NCI-H82 treated with DMSO at 0.1 percent for 48 hours (cell line): ENCODE results near the gene TARDBP.
"Not testable (repeated sequence)": the region's sequence is repeated elsewhere in the genome, so short reads cannot be mapped to it uniquely, and the experiment has no call there.

Experiments used
- DNase-seq: peaks from one replicate; lab custom pipeline; 2025; ENCODE audit not compliant: unreplicated experiment; lab: John Stamatoyannopoulos, UW

TARDBP gene

DNA sequence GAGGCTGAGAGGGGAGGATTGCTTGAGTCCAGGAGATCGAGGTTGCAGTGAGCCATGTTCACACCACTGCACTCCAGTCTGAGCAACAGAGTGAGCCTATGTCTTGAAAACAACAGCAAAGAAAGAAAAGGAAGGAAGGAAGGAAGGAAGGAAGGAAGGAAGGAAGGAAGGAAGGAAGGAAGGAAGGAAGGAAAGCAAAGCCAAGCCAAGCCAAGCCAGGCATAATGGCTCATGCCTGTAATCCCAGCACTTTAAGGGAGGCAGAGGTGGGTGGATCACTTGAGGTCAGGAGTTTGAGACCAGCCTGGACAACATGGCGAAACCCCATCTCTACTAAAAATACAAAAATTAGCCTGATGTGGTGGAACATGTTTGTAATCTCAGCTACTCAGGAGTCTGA, 20.4 kb upstream of the TARDBP start:
- not testable (repeated sequence) for DNase-seq

DNA sequence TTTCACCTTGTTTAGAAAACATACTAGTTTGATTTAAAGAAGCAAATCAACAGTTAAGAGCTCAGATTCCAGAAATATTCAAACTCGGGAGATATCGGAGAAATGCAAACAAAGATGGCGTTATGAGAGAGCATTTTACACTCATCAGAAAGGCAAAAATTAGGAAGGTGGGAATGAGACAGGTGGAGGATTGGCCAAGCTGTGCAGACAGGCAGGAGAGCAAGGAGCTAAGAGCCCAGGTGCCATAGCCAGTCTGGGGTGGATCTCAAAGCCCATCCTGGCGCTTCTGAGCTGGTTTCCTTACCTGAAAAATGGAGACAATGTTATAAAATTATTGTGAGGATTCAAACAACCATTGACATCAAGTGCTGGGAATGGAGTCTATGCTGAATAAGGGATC, 19.6 kb upstream of the TARDBP start:
- no peak for DNase-seq

DNA sequence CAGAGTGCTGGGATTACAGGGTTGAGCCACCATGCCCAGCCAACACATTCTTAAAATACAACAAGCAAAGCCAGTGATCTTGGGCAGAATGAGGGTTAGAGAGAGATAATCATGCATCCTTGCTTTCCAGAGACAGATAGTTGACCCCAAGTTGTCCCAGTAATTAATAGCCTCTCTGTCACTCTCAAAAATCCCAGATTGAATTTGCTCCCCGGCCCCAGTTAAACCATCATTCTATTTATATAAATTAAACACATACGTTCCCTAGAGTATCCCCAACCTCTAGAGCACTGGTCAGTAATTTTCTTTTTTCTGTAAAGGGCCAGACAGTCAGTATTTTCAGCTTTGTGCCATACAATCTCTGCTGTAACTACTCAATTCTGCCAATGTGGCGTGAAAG, 16.4 kb upstream of the TARDBP start:
- peak; percentile 38 for DNase-seq

DNA sequence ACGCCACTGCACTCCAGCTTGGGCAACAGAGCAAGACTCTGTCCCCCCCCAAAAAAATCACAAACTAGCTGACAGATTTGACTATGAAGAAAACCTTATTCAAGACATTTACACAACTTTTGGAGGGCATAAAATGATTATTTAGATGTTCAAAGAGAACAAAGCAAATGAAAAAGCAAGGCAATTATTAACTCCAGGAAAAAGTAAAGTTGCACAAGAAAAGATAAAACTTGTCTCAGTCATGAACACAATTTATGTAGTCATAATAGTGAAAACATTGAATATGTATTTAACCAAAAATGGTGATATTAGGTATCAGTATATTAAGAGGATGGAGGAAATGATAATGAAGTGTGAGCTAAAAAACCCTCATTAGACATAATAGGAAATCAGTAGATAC, 11.9 kb upstream of the TARDBP start:
- DNase-seq, result no peak

DNA sequence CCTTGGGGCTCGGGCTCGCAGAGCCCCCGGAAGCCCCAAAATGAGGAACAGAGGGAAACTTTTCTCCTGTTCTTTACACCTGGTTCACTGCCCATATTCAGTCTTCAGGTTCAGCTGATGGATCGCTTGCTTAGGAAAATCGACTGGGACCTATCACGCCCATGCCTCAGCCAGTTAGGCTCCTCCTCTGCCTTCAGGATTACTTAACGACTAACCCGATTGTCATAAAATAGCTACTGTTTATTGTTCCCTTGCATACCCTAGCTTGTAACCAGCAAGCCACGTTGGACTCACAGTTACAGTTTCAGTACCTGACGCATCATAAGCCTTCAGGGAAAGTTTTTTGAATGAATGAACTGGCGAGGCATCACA, 692 bp downstream of the TARDBP start:
- DNase-seq, result no peak

DNA sequence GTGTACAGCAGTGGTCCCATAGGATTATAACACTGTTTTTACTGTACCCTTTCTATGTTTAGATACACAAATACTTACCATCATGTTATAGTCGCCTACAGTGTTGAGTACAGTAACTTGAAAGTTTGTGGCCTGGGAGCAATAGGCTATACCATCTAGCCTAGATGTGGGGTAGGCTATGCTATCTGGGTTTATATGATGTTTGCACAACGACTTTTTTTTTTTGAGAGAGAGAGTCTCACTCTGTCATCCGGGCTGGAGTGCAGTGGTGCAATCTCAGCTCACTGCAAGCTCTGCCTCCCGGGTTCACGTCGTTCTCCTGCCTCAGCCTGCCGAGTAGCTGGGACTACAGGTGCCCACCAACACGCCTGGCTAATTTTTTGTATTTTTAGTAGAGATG, 6.9 kb downstream of the TARDBP start:
- DNase-seq, result not testable (repeated sequence)

DNA sequence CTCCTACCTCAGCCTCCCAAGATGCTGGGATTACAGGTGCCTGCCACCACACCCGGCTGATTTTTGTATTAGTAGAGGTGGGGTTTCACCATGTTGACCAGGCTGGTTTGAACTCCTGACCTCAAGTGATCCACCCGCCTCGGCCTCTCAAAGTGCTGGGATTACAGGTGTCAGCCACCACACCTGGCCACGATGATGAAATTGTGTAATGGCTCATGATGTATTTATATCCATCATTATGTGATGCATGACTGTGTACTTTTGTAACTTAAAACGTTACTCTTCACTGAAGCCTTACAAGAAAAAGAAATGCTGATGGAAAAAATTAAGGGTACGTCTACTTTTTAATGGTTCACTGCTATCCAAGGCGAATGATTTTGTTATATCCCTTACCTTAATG, 7.5 kb downstream of the TARDBP start:
- no peak for DNase-seq

DNA sequence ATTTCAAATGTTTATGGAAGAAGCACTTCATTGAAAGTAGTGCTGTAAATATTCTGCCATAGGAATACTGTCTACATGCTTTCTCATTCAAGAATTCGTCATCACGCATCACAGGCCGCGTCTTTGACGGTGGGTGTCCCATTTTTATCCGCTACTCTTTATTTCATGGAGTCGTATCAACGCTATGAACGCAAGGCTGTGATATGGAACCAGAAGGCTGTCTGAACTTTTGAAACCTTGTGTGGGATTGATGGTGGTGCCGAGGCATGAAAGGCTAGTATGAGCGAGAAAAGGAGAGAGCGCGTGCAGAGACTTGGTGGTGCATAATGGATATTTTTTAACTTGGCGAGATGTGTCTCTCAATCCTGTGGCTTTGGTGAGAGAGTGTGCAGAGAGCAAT, 10.7 kb downstream of the TARDBP start:
- no peak for DNase-seq

DNA sequence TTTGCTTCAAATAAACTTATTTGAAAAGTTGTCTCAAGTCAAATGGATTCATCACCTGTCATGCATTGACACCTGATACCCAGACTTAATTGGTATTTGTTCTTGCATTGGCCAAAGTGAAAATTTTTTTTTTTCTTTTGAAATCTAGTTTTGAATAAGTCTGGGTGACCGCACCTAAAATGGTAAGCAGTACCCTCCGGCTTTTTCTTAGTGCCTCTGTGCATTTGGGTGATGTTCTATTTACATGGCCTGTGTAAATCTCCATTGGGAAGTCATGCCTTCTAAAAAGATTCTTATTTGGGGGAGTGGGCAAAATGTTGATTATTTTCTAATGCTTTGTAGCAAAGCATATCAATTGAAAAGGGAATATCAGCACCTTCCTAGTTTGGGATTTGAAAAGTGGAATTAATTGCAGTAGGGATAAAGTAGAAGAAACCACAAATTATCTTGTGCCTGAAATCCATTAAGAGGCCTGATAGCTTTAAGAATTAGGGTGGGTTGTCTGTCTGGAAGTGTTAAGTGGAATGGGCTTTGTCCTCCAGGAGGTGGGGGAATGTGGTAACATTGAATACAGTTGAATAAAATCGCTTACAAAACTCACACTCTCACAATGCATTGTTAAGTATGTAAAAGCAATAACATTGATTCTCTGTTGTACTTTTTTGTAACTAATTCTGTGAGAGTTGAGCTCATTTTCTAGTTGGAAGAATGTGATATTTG, 11.9 kb downstream of the TARDBP start:
- DNase-seq, result no peak

DNA sequence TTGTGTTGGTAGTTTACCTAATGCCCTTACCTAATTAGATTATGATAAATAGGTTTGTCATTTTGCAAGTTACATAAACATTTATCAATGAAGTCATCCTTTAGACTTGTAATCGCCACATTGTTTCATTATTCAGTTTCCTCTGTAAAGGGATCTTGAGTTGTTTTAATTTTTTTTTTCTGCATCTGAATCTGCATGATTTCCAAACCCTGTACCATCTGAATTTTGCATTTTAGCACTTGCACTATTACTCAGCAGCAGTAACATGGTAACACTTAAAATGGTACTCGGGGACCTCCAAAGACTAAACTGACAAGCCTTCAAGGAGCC, 12.4 kb downstream of the TARDBP start:
- no peak for DNase-seq

DNA sequence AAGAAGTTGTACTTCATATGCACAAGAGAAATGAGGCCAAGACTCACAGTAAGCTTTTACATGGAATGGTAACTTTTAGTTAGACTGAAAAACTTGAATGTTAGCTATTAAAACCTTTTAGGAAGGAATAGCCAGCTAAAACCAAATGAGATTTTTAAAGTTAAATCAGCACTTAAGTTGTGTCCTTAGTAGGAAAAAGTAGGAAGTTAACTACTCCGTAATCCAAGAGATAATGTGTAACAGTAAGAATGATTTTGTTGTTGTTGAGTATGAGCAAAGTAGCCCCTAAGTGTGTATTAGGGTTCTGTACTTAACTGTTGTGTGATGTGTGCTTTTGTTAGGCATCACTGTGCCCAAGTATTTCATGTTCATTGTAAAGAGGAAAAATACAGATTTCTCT, 13.2 kb downstream of the TARDBP start:
- DNase-seq, result no peak

DNA sequence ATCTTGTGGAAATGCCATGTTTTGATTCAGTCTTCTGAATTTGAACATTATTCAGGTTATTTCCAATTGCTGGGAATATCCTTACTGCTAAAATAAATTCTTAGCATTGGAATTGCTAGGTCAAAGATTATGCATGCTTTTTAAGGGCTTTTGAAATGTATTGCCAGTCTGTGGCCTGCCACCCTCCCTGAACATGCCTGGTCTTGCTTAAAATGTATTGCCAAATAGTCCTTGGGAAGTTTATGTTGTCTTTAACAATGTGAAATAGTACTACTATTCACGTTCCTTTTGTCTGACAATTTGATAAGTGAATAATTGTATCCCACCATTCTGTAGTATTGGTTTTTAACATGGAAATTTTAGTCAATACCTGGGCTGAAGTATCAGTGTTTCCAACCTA, 13.6 kb downstream of the TARDBP start:
- no peak for DNase-seq

DNA sequence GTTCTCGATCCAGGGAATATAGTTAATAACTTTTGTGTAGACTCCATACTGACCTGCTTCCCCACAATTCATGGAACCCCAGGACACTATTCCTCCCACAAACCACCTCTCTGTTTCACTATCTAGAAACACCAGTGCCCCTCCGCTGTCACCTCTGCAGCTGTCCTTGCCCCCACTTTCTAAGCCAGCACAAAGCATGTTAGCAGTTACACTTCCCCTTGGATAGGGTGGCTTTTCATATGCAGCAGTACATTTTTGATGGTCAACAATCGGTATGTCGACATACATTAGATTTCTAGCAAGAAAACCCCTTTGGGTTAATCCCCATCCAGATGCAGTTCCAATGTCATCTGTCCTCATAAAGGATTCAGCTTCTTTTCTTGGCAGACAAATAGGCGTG, 14.4 kb downstream of the TARDBP start:
- no peak for DNase-seq

DNA sequence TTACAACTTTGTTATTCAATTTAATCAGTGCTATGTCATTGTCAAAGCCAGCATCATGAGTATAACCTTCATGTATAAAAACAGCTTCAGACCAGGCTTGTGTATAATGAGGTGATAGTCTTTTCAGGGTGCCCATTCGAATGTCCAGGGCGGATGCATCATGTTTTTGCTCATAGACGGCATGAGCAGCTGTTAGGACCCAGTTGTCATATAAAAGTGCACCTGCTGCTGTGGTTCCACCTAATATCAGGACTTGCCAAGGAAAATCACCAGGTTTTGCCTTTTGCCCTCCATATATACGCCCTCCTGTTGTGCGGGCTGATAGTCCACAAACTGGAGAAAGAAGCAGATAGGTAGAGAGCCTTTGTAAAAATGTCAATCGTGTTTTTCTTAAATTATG, 14.9 kb downstream of the TARDBP start:
- no peak for DNase-seq

DNA sequence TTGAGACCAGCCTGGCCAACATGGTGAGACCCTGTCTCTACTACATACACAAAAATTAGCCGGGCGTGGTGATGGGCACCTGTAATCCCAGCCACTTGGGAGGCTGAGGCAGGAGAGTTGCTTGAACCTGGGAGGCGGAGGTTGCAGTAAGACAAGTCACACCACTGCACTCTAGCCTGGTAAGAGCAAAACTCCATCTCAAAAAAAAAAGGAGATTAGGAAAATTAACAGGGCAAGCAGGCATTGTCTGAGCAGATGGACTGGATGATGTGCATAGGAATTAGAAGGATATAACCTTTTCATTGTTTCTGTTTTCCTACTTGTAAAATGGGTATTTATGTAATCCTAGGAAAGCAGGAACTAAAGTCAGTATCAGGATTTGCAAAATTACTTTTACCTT, 15.6 kb downstream of the TARDBP start:
- no peak for DNase-seq

DNA sequence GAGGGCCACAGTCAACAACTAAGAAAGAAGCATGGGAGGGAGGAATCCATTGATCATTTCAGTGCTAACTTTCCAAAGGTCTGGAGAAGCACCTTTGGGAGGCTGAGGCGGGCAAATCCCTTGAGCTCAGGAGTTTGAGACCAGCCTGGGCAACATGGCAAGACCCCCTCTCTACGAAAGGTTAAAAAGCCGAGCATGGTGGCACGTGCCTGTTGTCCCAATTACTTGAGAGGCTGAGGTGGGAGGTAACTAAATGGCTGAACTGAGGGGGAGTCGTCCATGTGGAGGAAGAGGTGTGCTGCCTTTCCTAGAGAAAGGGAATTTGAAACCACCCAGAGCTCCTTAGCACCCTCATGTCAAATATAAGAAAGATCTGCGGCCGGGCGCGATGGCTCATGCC, 18.4 kb downstream of the TARDBP start:
- no peak for DNase-seq

DNA sequence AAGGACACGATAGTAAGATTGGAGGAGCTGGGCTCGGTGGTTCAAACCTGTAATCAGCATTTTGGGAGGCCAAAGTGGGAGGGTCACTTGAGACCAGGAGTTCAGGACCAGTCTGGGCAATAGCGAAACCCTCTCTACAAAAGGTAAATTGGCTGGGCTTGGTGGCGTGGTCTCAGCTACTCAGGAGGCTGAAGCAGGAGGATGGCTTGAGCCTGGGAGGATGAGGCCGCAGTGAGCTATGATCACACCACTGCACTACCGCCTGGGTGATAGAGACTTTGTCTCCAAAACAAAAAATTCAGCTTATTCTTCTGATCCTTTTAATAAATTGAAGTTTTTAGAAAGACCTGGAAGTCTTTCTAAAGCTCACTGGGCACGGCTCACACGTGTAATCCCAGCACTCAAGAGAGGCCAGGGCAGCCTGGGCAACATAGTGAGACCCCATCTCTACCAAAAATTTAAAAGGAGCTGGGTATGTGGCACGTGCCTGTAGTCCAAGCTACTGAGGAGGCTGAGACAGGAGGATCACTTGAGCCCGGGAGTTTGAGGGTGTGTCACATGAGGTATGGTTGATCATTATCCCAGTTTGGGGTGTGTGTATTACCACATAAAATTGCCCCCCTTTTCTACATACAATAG, 19.3 kb downstream of the TARDBP start:
- DNase-seq, result no peak

DNA sequence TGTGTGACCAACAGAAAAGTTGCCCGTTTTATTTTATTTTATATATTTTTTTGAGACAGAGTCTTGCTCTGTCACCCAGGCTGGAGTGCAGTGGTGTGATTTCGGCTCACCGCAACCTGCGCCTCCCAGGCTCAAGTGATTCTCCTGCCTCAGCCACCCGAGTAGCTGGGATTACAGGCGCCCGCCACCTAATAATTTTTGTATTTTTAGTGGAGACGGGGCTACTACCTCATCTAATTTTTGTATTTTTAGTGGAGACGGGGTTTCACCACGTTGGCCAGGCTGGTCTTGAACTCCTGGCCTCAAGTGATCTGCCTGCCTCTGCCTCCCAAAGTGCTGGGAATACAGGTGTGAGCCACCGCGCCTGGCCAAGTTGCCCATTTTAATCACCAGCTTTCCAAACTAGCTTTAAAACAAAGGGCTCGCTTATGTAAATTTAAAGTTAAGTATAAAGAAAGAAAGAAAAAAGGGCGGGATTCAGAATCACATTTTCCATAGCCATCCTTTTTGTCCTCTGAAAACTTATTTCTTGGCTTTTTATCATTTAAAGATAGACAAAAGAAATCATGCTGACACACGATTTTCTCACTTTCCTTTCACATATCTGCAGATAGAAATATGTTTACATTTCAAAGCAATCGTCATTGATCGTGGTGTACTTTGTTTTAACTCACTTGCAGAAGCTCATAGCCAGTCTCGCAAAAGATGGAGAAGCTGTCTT, 24.7 kb downstream of the TARDBP start:
- not testable (repeated sequence) for DNase-seq

DNA sequence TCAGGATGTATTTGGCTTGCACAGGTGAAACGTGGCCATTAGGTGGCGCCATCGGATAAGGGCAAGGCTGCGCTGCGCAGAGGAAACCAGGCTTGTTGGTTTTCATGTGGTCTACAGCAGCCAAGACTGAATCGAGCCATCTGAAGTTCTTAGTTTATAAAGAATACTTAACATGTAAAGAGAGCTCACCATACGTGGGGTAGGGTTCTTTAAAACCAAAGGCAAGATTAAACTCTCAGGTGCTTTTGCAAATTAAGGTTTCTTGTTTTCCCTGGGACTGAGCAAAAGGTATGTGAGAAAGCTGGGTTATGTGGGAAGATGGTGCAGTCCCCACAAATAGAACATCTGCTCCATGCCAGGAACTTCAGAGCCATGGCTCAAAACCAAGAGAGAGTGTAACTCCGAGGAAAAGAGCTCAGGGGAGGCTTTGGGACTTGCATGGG, 25.3 kb downstream of the TARDBP start:
- DNase-seq, result peak; percentile 60

DNA sequence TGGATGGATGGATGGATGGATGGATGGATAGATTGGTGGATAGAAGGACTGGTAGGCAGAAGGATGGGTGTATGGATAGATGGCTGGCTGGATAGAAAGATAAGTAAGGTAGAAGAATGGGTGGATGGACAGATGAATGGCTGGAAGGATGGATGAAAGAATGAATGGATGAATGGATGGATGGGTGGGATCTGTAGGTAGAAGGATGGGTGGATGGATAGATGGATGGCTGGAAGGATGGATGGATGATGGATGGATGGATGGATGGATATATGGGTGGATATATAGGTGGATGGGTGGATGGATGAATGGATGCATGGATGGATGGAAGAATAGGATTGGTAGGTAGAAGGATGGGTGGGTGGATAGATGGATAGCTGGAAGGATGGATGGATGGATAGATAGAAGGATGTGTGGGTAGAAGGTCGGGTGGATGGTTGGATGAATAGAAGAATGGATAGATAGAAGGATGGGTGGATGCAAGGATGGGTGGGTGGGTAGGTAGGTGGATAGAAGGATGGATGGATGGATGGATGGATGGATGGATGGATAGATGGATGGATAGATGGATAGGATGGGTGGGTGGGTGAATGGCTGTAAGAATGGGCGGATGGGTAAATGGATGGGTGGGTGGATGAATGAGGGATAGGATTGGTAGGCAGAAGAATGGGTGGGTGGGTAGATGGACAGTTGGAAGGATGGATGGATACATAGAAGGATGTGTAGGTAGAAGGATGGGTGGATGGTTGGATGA, 27.1 kb downstream of the TARDBP start:
- no peak for DNase-seq

DNA sequence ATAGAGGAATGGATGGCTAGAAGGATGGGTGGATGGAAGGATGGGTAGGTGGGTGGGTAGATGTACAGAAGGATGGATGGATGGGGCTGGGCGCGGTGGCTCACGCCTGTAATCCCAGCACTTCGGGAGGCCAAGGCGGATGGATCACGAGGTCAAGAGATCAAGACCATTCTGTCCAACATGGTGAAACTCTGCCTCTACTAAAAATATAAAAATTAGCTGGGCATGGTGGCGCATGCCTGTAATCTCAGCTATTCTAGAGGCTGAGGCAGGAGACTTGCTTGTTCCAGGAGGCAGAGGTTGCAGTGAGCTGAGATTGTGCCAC, 27.6 kb downstream of the TARDBP start:
- DNase-seq, result not testable (repeated sequence)

DNA sequence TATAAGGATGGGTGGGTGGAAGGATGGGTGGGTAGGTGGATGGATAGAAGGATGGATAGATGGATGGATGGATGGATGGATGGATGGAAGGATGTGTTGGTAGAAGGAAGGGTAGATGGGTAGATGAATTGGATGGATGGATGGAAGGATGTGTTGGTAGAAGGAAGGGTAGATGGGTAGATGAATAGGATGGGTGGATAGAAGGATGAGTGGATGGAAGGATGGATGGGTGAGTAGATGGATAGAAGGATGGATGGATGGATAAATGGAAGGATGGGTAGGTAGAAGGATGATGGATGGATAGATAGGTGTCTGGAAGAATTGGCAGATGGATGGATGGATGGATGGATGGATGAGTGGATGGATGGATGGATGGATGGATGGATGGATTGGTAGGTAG, 28.6 kb downstream of the TARDBP start:
- no peak for DNase-seq
